ENCODE data around the gene DHRS13.

GRCh38 chr17:28940142-28940541, 37.3 kb upstream of the DHRS13 start:
- TF ChIP-seq POLR2A (IDR thresholded peaks at IDR 0.05; ENCODE audit: low read depth, low read length) (no peak), CTCF (IDR thresholded peaks at IDR 0.05; ENCODE audit: extremely low read depth in 1 of 2, insufficient read depth in 1 of 2, low read depth in 1 of 2, low read length in 2 of 2) (no peak), EZH2 (IDR thresholded peaks at IDR 0.05; ENCODE audit: borderline replicate concordance, low read depth, low read length, severe bottlenecking) (no peak), POLR2AphosphoS5 (IDR thresholded peaks at IDR 0.05; ENCODE audit: insufficient read depth, low read depth, low read length) (no peak), MAX (IDR thresholded peaks at IDR 0.05; ENCODE audit: insufficient read depth, insufficient read length) (no peak), FOS (IDR thresholded peaks at IDR 0.05; ENCODE audit: borderline replicate concordance, insufficient read depth, low read length) (no peak), JUN (IDR thresholded peaks at IDR 0.05; ENCODE audit: borderline replicate concordance, insufficient read depth, insufficient read length, low read depth) (no peak), MYC (IDR thresholded peaks at IDR 0.05; ENCODE audit: low read depth, low read length) (no peak), GATA2 (IDR thresholded peaks at IDR 0.05; ENCODE audit: insufficient read depth, insufficient read length, low read depth, low read length) (no peak)

Data from endothelial cell of umbilical vein (primary cell).